Peyer's patch (tissue), 4 donors: ENCODE data around the gene EFNA4. TPM values are rescaled to one million over a fixed set of nuclear protein-coding genes. Genes with fewer than 3 reads are reported as not detected.

Source experiments
- DNase-seq, 3 donors: peaks; one replicate each; pipeline ENCODE4 v3.0.0-alpha.2; 2017 to 2019
- H3K27ac ChIP-seq, 4 donors: fragments of 200-600 bp; sonication (generic); one replicate each; pipeline ENCODE4 v1.5.1; 2016 to 2019
- H3K27me3 ChIP-seq, 2 donors: fragments of 200-600 bp; sonication (generic); one replicate each; pipeline ENCODE4 v1.5.1; 2019
- H3K36me3 ChIP-seq, 3 donors: fragments of 200-600 bp; sonication (generic); one replicate each; pipeline ENCODE4 v1.5.1; 2016 to 2019
- H3K4me1 ChIP-seq, 4 donors: fragments of 200-600 bp; sonication (generic); one replicate each; pipeline ENCODE4 v1.5.1; 2016 to 2019
- H3K4me3 ChIP-seq, 4 donors: fragments of 200-600 bp; sonication (generic); 1 replicate in 3 of 4; 2 replicates in 1 of 4; pipeline ENCODE4 v1.5.1; 2016 to 2019; ENCODE audit warnings: mild to moderate bottlenecking in 1 of 4
- H3K9me3 ChIP-seq, 4 donors: fragments of 200-600 bp; sonication (generic); one replicate each; pipeline ENCODE4 v1.5.1; 2016 to 2019; ENCODE audit warnings: mild to moderate bottlenecking in 1 of 4
- POLR2A ChIP-seq, 2 donors: fragments of 450-650 bp; IDR thresholded peaks; one replicate each; pipeline ENCODE4 v1.5.1; 2017; ENCODE audit warnings: antibody characterized with exemption in 2 of 2, mild to moderate bottlenecking in 2 of 2, moderate library complexity in 2 of 2
- total RNA-seq, 4 donors: library from RNA; depleted of rRNA; stranded (reverse); fragments of >200 nt; gene quantifications; one replicate each; pipeline ENCODE4 v1.1.0, GENCODE V29; 2016
- TF ChIP-seq, protein P1 (sequence below), 6 experiments: fragments of 450-650 bp in 4 of 6; fragments of 200-600 bp in 2 of 6; sonication (generic) in 1 of 6; IDR thresholded peaks; one replicate each; pipeline ENCODE4 v1.5.1; 2017 to 2019; ENCODE audit warnings: antibody characterized with exemption in 6 of 6, mild to moderate bottlenecking in 3 of 6, moderate library complexity in 1 of 6

EFNA4 gene
- total RNA-seq, 4 donors from 2014 or later, result 2.5 to 39.6 (median 18.2) TPM

DNA sequence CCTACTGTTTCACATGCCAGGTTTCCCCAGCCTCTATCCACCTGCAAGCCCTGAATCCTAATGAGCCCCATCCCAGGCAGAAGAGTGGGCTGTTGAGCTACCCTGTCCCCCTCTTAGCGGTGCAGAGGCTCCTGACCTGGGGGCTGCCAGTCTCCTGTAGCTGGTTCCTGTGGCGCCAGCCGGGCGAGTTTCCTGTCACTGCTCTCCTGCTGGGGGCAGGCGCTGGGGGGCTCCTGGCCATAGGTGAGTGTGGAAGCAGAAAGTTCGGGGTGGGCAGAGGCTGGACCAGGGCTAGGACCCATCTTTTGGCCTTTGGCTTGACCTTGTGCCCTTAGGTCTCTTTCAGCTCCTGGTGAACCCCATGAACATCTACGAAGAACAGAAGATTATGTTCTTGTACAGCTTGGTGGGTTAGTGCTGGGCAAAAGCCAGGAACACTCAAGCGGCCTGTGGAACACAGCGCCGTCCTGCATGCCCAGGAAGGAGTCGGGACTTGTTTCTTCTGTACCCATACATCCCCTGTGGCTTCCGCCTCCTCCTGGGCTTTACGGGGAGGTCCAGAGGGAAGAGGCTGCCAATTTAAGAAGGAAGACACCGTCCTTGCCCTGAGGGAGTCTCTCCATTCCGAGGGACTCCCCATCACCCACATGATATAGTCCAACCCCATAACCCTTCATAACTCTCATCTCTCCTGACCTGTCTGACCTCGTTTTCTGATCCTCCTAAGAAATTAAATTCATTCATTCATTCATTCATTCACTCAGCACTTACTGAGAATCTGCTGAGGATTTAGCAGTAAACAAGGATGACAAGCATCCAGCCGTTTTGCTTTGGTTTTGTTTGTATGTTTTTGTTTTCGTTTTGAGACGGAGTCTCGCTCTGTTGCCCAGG is 29.0 kb upstream of the EFNA4 start:
- no peak overlapping the region for H3K4me3 ChIP-seq

DNA sequence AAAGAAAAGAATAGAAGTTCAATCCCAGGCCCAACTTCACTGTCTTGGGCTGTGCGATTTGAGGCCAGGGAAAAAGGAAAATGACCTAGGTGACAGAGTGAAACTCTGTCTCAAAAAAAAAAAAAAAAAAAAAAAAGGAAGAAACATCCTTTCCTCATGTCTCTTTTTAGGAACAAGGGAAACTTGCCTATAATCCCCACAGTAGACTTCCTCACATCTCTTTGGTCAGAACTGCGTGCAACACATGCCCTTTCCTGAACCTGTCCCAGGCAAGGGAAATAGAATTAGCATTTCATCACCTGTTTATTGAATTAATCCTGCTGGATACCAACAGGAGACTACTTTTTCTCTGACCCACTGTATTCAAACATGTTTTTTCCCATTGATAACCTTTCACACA is 27.6 kb upstream of the EFNA4 start:
- H3K27me3 ChIP-seq, result no peaks in the 10 kb centered on the region
- H3K9me3 ChIP-seq, result no peaks in the 10 kb centered on the region
- peaks cover 0 to 18% (median 3%) of the 10 kb centered on the region in 4 donors for H3K4me1 ChIP-seq
- TF ChIP-seq, protein P1, sequence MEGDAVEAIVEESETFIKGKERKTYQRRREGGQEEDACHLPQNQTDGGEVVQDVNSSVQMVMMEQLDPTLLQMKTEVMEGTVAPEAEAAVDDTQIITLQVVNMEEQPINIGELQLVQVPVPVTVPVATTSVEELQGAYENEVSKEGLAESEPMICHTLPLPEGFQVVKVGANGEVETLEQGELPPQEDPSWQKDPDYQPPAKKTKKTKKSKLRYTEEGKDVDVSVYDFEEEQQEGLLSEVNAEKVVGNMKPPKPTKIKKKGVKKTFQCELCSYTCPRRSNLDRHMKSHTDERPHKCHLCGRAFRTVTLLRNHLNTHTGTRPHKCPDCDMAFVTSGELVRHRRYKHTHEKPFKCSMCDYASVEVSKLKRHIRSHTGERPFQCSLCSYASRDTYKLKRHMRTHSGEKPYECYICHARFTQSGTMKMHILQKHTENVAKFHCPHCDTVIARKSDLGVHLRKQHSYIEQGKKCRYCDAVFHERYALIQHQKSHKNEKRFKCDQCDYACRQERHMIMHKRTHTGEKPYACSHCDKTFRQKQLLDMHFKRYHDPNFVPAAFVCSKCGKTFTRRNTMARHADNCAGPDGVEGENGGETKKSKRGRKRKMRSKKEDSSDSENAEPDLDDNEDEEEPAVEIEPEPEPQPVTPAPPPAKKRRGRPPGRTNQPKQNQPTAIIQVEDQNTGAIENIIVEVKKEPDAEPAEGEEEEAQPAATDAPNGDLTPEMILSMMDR (IDR thresholded peaks at IDR 0.05), result no peak
- TF ChIP-seq POLR2A (IDR thresholded peaks at IDR 0.05), result no peak
- no peak overlapping the region for H3K27ac ChIP-seq
- no peak overlapping the region for H3K4me3 ChIP-seq
- no peaks in the 10 kb centered on the region for H3K36me3 ChIP-seq
- DNase-seq, result no peak

More for the DNA sequence above, 29.0 kb upstream of the EFNA4 start:
- Histone ChIP-seq H3K4me1 (peaks cover 0 to 18% (median 3%) of the 10 kb centered on the region in 4 donors), H3K9me3 (no peaks in the 10 kb centered on the region), H3K36me3 (no peaks in the 10 kb centered on the region), H3K27me3 (no peaks in the 10 kb centered on the region), H3K27ac (no peak overlapping the region)
- TF ChIP-seq, protein P1 (IDR thresholded peaks at IDR 0.05), result no peak
- no peak for TF ChIP-seq POLR2A (IDR thresholded peaks at IDR 0.05)
- DNase-seq, result no peak

DNA sequence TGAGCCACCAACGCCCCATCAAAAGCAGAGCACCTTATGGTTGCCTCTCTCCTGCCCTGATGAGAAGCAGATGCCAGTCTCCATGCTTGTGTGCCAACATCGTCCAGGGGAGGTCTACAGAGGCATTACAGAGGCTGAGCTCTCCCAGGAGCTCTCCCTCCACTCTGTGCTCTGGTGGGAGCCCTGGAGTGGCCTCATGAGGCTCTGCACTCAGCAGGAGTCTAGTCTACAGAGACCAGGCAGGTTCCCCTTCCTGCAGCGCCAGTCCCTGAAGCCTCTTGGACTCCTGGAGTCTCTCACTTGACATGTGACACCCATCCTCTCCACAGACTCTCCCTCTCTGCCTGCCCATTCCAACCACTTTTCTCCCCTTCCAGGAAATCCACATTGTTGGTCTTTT is 26.5 kb upstream of the EFNA4 start:
- no peak for TF ChIP-seq POLR2A (IDR thresholded peaks at IDR 0.05)
- TF ChIP-seq, protein P1 (IDR thresholded peaks at IDR 0.05), result no peak
- Histone ChIP-seq H3K27ac (no peak overlapping the region), H3K36me3 (no peaks in the 10 kb centered on the region), H3K4me3 (no peak overlapping the region), H3K4me1 (peaks cover 0 to 18% (median 3%) of the 10 kb centered on the region in 4 donors), H3K27me3 (no peaks in the 10 kb centered on the region), H3K9me3 (no peaks in the 10 kb centered on the region)
- DNase-seq, result no peak

DNA sequence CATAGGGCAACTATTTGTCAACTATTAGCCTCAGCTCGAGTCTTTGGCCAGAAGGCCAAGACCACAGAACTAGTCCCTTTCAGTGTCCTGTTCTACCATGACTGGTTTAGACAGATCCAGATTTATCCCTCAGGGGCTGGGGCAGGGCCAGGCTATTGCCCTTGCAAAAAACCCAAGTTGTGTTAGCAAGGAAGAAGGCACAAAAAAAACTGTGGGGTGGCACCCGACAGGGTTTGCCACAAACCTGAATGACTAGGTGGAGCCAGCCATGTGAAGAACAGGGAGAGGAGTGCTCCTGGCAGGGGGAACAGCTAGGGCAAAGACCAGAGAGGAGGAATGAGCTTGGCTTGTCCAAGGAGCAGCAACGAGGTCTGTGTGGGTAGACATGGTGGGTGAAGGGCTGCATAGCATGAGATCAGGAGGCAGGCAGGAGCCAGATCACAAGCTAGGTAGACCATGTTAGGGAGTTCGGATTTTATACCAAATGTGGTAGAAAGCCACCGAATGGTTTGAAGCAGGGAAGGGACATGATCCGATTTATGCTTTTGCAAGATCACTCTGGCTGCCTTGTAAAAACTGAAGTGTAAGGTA is 25.6 kb upstream of the EFNA4 start:
- no peaks in the 10 kb centered on the region for H3K36me3 ChIP-seq
- H3K4me3 ChIP-seq, result no peak overlapping the region
- peaks cover 0 to 19% (median 3%) of the 10 kb centered on the region in 4 donors for H3K4me1 ChIP-seq
- H3K27ac ChIP-seq, result peak overlapping the region in 2 of 4 donors; percentile 76 to 86
- H3K27me3 ChIP-seq, result no peaks in the 10 kb centered on the region
- TF ChIP-seq, protein P1 (IDR thresholded peaks at IDR 0.05), result no peak
- TF ChIP-seq POLR2A (IDR thresholded peaks at IDR 0.05), result no peak
- H3K9me3 ChIP-seq, result no peaks in the 10 kb centered on the region
- DNase-seq, result peak in 1 of 3 donors; percentile 61

DNA sequence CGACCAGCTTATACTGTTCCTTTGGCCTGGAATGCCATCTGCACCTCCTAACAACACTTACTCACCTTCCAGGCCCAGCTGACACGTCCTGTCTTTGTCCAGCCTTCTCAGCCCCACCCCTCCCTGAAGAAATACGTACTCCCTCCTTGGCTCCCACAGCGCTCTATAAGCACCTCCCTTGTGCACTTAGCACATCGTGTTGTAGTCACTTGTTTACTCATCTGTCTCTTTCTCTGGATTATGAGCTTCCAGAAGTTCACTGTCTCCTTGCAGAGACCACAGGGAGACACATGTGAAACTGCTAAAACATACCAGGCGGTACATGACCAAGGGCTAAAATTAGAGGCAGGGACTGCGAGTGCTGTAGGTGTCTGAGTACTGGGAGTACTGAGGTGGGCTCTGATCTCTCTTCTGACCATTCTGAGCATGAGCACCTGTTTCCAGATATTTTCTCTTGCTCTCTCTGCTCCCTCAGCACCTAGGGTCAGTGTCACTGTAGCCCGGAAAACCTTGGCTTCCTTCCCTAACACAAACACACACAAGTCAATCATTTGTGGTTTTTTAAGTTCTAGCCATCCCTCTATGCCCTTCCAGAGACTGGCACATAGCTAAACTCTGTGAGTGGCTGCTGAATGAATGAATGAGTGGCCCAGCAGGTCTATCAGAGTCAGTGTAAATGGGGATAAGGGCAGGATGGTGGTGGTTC is 24.8 kb upstream of the EFNA4 start:
- TF ChIP-seq POLR2A (IDR thresholded peaks at IDR 0.05), result peak; percentile 42 to 76
- TF ChIP-seq, protein P1 (IDR thresholded peaks at IDR 0.05), result peak in 1 of 6 experiments; percentile 4
- no peaks in the 10 kb centered on the region for H3K9me3 ChIP-seq
- no peak overlapping the region for H3K4me3 ChIP-seq
- peak in 2 of 3 donors; percentile 71 to 85 for DNase-seq
- no peaks in the 10 kb centered on the region for H3K36me3 ChIP-seq
- no peaks in the 10 kb centered on the region for H3K27me3 ChIP-seq
- H3K27ac ChIP-seq, result peak overlapping the region in 3 of 4 donors; percentile 2 to 86 (median 76)
- H3K4me1 ChIP-seq, result peaks cover 0 to 24% (median 8%) of the 10 kb centered on the region in 4 donors
